ENCODE data around the gene ZSCAN23. TPM values are rescaled to one million over a fixed set of nuclear protein-coding genes. Genes with fewer than 3 reads are reported as not detected.

The ZSCAN23 gene
- total and polyA plus RNA-seq, 9 of the 15 experiments (the other 6 are each of a cell fraction or from before 2014, with no cell fraction given) = 0.05 to 0.29 (median 0.21) TPM; not detected in 1

GRCh38 chr6:28399350-28400121, 43.8 kb downstream of the ZSCAN23 start, which contains the start of gene ZSCAN12 (continued):
- TF ChIP-seq CBX2 (IDR thresholded peaks at IDR 0.05; ENCODE audit: insufficient read depth, low read length, poor library complexity, severe bottlenecking) (no peak), ZBTB11 (CRISPR knock-in tag; IDR thresholded peaks at IDR 0.05) (peak in 2 of 3 experiments; percentile 94 to 99; a peak in 4 of 6 replicates), HNRNPL (IDR thresholded peaks at IDR 0.05; ENCODE audit: low read depth, low read length) (no peak), MED1 (CRISPR knock-in tag; IDR thresholded peaks at IDR 0.05; ENCODE audit: borderline replicate concordance) (no peak), GABPA (tag; conservative IDR thresholded peaks at IDR 0.05; ENCODE audit: low read depth) (peak; percentile 100), GTF2F1 (IDR thresholded peaks at IDR 0.05; ENCODE audit: low read depth, low read length) (peak; percentile 17; the same call in 1 of the 2 replicates), SREBF1 (IDR thresholded peaks at IDR 0.05; ENCODE audit: borderline replicate concordance, low read depth, low read length) (peak; percentile 8; the same call in 1 of the 2 replicates), PML (IDR thresholded peaks at IDR 0.05; ENCODE audit: low read length) (peak; percentile 93), MIER1 (IDR thresholded peaks at IDR 0.05; ENCODE audit: low read depth) (no peak; the same call in 1 of the 2 replicates), STAG1 (CRISPR knock-in tag; IDR thresholded peaks at IDR 0.05; ENCODE audit: borderline replicate concordance) (no peak), NFIC (IDR thresholded peaks at IDR 0.05) (peak; percentile 72), SP1 (CRISPR knock-in tag; IDR thresholded peaks at IDR 0.05) (peak; percentile 92), TOE1 (IDR thresholded peaks at IDR 0.05; ENCODE audit: borderline replicate concordance) (peak; percentile 77; the same call in 1 of the 2 replicates), TOE1 (CRISPR knock-in tag; IDR thresholded peaks at IDR 0.05; ENCODE audit: borderline replicate concordance, low read depth) (peak; percentile 81; the same call in 1 of the 2 replicates), XRCC3 (IDR thresholded peaks at IDR 0.05) (no peak), NUFIP1 (IDR thresholded peaks at IDR 0.05; ENCODE audit: partially characterized antibody) (no peak), MCM3 (IDR thresholded peaks at IDR 0.05) (no peak), RBM14 (IDR thresholded peaks at IDR 0.05; ENCODE audit: borderline replicate concordance, insufficient read depth, low read depth, low read length) (no peak), MYC (IDR thresholded peaks at IDR 0.05; ENCODE audit: low read depth, low read length) (peak; percentile 92), MYC (CRISPR knock-in tag; IDR thresholded peaks at IDR 0.05; ENCODE audit: borderline replicate concordance, low read depth) (peak; percentile 74; the same call in 1 of the 2 replicates)
- TF ChIP-seq, protein P1, sequence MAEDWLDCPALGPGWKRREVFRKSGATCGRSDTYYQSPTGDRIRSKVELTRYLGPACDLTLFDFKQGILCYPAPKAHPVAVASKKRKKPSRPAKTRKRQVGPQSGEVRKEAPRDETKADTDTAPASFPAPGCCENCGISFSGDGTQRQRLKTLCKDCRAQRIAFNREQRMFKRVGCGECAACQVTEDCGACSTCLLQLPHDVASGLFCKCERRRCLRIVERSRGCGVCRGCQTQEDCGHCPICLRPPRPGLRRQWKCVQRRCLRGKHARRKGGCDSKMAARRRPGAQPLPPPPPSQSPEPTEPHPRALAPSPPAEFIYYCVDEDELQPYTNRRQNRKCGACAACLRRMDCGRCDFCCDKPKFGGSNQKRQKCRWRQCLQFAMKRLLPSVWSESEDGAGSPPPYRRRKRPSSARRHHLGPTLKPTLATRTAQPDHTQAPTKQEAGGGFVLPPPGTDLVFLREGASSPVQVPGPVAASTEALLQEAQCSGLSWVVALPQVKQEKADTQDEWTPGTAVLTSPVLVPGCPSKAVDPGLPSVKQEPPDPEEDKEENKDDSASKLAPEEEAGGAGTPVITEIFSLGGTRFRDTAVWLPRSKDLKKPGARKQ (CRISPR knock-in tag; IDR thresholded peaks at IDR 0.05) = no peak
- TF ChIP-seq, protein P2, sequence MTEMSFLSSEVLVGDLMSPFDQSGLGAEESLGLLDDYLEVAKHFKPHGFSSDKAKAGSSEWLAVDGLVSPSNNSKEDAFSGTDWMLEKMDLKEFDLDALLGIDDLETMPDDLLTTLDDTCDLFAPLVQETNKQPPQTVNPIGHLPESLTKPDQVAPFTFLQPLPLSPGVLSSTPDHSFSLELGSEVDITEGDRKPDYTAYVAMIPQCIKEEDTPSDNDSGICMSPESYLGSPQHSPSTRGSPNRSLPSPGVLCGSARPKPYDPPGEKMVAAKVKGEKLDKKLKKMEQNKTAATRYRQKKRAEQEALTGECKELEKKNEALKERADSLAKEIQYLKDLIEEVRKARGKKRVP (CRISPR knock-in tag; IDR thresholded peaks at IDR 0.05) = no peak
